ENCODE data around the gene CCDC188. TPM values are rescaled to one million over a fixed set of nuclear protein-coding genes. Genes with fewer than 3 reads are reported as not detected.

The CCDC188 gene
- polyA plus RNA-seq (not detected in 3 replicates), polyA minus RNA-seq (not detected in 3 replicates)
- not detected for polyA plus RNA-seq (2011; ENCODE audit: low read depth)
- polyA plus RNA-seq (2011; cell fraction: cytosol; rRNA removed): not detected in 2 replicates
- polyA plus RNA-seq (2011; cell fraction: nucleus; rRNA removed): not detected in 2 replicates
- not detected in 2 replicates for polyA plus RNA-seq (2012; ENCODE audit: low replicate concordance)
- not detected for polyA minus RNA-seq (2011; cell fraction: cytosol; rRNA and poly(A)+ RNA removed)
- not detected in 2 replicates for polyA minus RNA-seq (2011; cell fraction: nucleus; rRNA and poly(A)+ RNA removed)

- no peak within 1 kb of the TSS for H3K4me3 ChIP-seq (ENCODE audit: control insufficient read depth in 2 of 3, extremely low read depth in 1 of 3, insufficient read depth in 2 of 3, low read depth in 1 of 3, low read length in 3 of 3)
- H3K27me3 ChIP-seq (ENCODE audit: control insufficient read depth, extremely low read depth, insufficient read depth, low read length): no peaks in the 10 kb centered on the region
- H3K4me2 ChIP-seq (ENCODE audit: control insufficient read depth, extremely low read depth, insufficient read depth, low read depth, low read length): no peak within 1 kb of the TSS
- peaks cover 0 to 4% of the 10 kb centered on the region in 2 experiments for H3K36me3 ChIP-seq (ENCODE audit: control insufficient read depth in 2 of 2, extremely low read depth in 1 of 2, insufficient read depth in 2 of 2, low read length in 2 of 2)
- dilution Hi-C loops (cut with MboI; ENCODE audit: extremely low pct_ligation_motif_present, low sequenced_read_pairs): no loop called here
- FAIRE-seq (no peak), DNase-seq (ENCODE audit: low read depth, low spot score) (no peak)
- no peaks in the 10 kb centered on the region for H3K9me1 ChIP-seq (ENCODE audit: control insufficient read depth, extremely low read depth, insufficient read depth, low read length)
- H3K4me1 ChIP-seq (ENCODE audit: control insufficient read depth, extremely low read depth, insufficient read depth, low read length): no peaks in the 10 kb centered on the region
- TF ChIP-seq EZH2 (IDR thresholded peaks at IDR 0.05; ENCODE audit: low read length) (no peak), CTCF (optimal IDR thresholded peaks at IDR 0.05 in 1 of 3, IDR thresholded peaks at IDR 0.05 in 1 of 3, conservative IDR thresholded peaks at IDR 0.05 in 1 of 3; ENCODE audit: extremely low read depth in 1 of 3, insufficient read depth in 2 of 3, low read length in 3 of 3) (no peak)
- no peaks in the 10 kb centered on the region for H3K9me3 ChIP-seq (ENCODE audit: control insufficient read depth, low read depth, low read length)
- H3K79me2 ChIP-seq (ENCODE audit: control insufficient read depth, insufficient read depth, low read length): no peaks in the 10 kb centered on the region
- no peak within 1 kb of the TSS for H3K9ac ChIP-seq (ENCODE audit: control insufficient read depth, extremely low read depth, insufficient read depth, low read length)
- no peak within 1 kb of the TSS for H2AFZ ChIP-seq (ENCODE audit: control insufficient read depth, low read length)
- no peaks in the 10 kb centered on the region for H4K20me1 ChIP-seq (ENCODE audit: control insufficient read depth, extremely low read depth, insufficient read depth, low read length)
- no peak within 1 kb of the TSS for H3K27ac ChIP-seq (ENCODE audit: control insufficient read depth, insufficient read depth, low read length)
Measured at GRCh38 chr22:20150381-20151275, at the start of gene CCDC188. Gene CCDC188, minus strand, starts transcription at chr22:20151055. Its CDS starts 69 bp downstream, at chr22:20150986.

- no peaks in the 10 kb centered on the region for H4K20me1 ChIP-seq (ENCODE audit: control insufficient read depth, extremely low read depth, insufficient read depth, low read length)
- H3K9me3 ChIP-seq (ENCODE audit: control insufficient read depth, low read depth, low read length): no peaks in the 10 kb centered on the region
- peaks cover 11% of the 10 kb centered on the region for H3K4me1 ChIP-seq (ENCODE audit: control insufficient read depth, extremely low read depth, insufficient read depth, low read length)
- DNase-seq (ENCODE audit: low read depth, low spot score) (no peak), FAIRE-seq (no peak)
- H3K4me2 ChIP-seq (ENCODE audit: control insufficient read depth, extremely low read depth, insufficient read depth, low read depth, low read length): no peak overlapping the region
- no peaks in the 10 kb centered on the region for H3K9me1 ChIP-seq (ENCODE audit: control insufficient read depth, extremely low read depth, insufficient read depth, low read length)
- no peaks in the 10 kb centered on the region for H3K27me3 ChIP-seq (ENCODE audit: control insufficient read depth, extremely low read depth, insufficient read depth, low read length)
- TF ChIP-seq EZH2 (IDR thresholded peaks at IDR 0.05; ENCODE audit: low read length) (no peak), CTCF (optimal IDR thresholded peaks at IDR 0.05 in 1 of 3, IDR thresholded peaks at IDR 0.05 in 1 of 3, conservative IDR thresholded peaks at IDR 0.05 in 1 of 3; ENCODE audit: extremely low read depth in 1 of 3, insufficient read depth in 2 of 3, low read length in 3 of 3) (no peak)
- H3K79me2 ChIP-seq (ENCODE audit: control insufficient read depth, insufficient read depth, low read length): no peaks in the 10 kb centered on the region
- H3K4me3 ChIP-seq (ENCODE audit: control insufficient read depth in 2 of 3, extremely low read depth in 1 of 3, insufficient read depth in 2 of 3, low read depth in 1 of 3, low read length in 3 of 3): no peak overlapping the region
- dilution Hi-C loops (cut with MboI; ENCODE audit: extremely low pct_ligation_motif_present, low sequenced_read_pairs): no loop called here
- H3K27ac ChIP-seq (ENCODE audit: control insufficient read depth, insufficient read depth, low read length): no peak overlapping the region
- no peaks in the 10 kb centered on the region for H3K36me3 ChIP-seq (ENCODE audit: control insufficient read depth in 2 of 2, extremely low read depth in 1 of 2, insufficient read depth in 2 of 2, low read length in 2 of 2)
- H2AFZ ChIP-seq (ENCODE audit: control insufficient read depth, low read length): no peak overlapping the region
- H3K9ac ChIP-seq (ENCODE audit: control insufficient read depth, extremely low read depth, insufficient read depth, low read length): no peak overlapping the region
Measured at GRCh38 chr22:20199906-20200305, 49.1 kb upstream of the CCDC188 start.

Data from keratinocyte (primary cell).